Measurements from ENCODE around the gene FAM222B.

- TF ChIP-seq EP300 (IDR thresholded peaks at IDR 0.05) (no peak), POLR2A (IDR thresholded peaks at IDR 0.05) (no peak), CTCF (IDR thresholded peaks at IDR 0.05) (no peak)
Observed at GRCh38 chr17:28873839-28874238, 31.2 kb upstream of the FAM222B start.

All from upper lobe of left lung (tissue), 4 donors.